Measurements from ENCODE around the gene NR1I2. TPM values are rescaled to one million over a fixed set of nuclear protein-coding genes. Genes with fewer than 3 reads are reported as not detected.

NR1I2 gene
- total and polyA plus RNA-seq, 9 of the 15 experiments (the other 6 are each of a cell fraction or from before 2014, with no cell fraction given), result not detected

- Histone ChIP-seq H3K27ac (ENCODE audit: extremely low read depth, low read depth, low read length) (no peak overlapping the region), H4K20me1 (replicated peaks; ENCODE audit: control insufficient read depth, insufficient read depth, low read length) (no peaks in the 10 kb centered on the region), H3K27me3 (ENCODE audit: control insufficient read depth in 2 of 2, insufficient read depth in 2 of 2, low read length in 2 of 2) (peaks cover 6 to 25% of the 10 kb centered on the region in 2 experiments; a peak in 4 of 5 replicates), H3K36me3 (ENCODE audit: control insufficient read depth, insufficient read depth, low read length) (no peaks in the 10 kb centered on the region), H3K9me1 (ENCODE audit: control insufficient read depth, insufficient read depth, low read length) (no peaks in the 10 kb centered on the region), H3K4me3 (no peak overlapping the region), H3K9ac (ENCODE audit: insufficient read depth in 1 of 2, low read depth in 2 of 2, low read length in 2 of 2) (no peak overlapping the region), H3K9me3 (replicated peaks; ENCODE audit: control insufficient read depth, insufficient read depth, low read depth, low read length) (no peaks in the 10 kb centered on the region), H3K79me2 (ENCODE audit: control insufficient read depth, insufficient read depth, low read length) (no peaks in the 10 kb centered on the region), H3K4me1 (replicated peaks in 1 of 2; ENCODE audit: control insufficient read depth in 2 of 2, insufficient read depth in 2 of 2, low read length in 2 of 2) (no peaks in the 10 kb centered on the region), H3K4me2 (ENCODE audit: insufficient read depth, low read length) (no peak overlapping the region), H2AFZ (ENCODE audit: low read depth, low read length) (no peak overlapping the region)
- intact Hi-C loops (cut with micrococcal nuclease) (loop anchor here (10.0 kb wide), 1 partner anchor 63 kb away; no protein-coding TSS in a partner anchor), in situ Hi-C loops (cut with MboI) (no loop called here)
- no peak; the same call in 2 of the 3 replicates for ATAC-seq
- no peak for TF ChIP-seq GTF2E2 (tag; IDR thresholded peaks at IDR 0.05)
- TF ChIP-seq KLF13 (tag; IDR thresholded peaks at IDR 0.05; ENCODE audit: borderline replicate concordance, low read depth), result no peak
- no peak for TF ChIP-seq TAF15 (IDR thresholded peaks at IDR 0.05; ENCODE audit: low read depth, low read length)
- TF ChIP-seq HNRNPUL1 (IDR thresholded peaks at IDR 0.05; ENCODE audit: low read length), result no peak
- no peak for TF ChIP-seq TCF7 (IDR thresholded peaks at IDR 0.05; ENCODE audit: borderline replicate concordance)
- no peak for TF ChIP-seq CHCHD3 (CRISPR knock-in tag; IDR thresholded peaks at IDR 0.05)
- no peak for TF ChIP-seq ZNF518B (CRISPR knock-in tag; IDR thresholded peaks at IDR 0.05)
- no peak for TF ChIP-seq TCF3 (CRISPR knock-in tag; IDR thresholded peaks at IDR 0.05)
- no peak for TF ChIP-seq ZBED1 (IDR thresholded peaks at IDR 0.05)
- ChIA-PET CTCF (ENCODE audit: low intra/inter-chr PET ratio) (interaction anchor here (0.5 kb wide), 1 partner anchor 773 kb away, joined by 3 read pairs; no protein-coding TSS in a partner anchor), POLR2A (interaction anchor here (0.5 kb wide), 1 partner anchor 217 kb away, joined by 4 read pairs; no protein-coding TSS in a partner anchor)
- 11% methylated on average over 13 of the region's 13 CpGs for WGBS (ENCODE audit: insufficient coverage, low coverage, missing lambda C conversion rate)
- FAIRE-seq, result no peak
- BruUV-seq (replicated peaks), result no TSS peak
- DNase-seq (ENCODE audit: extremely low read depth in 1 of 4, low spot score in 3 of 4), result no peak
These were observed 35.9 kb downstream of the NR1I2 start for GRCh38 chr3:119817583-119818363.

Measured in K562 (cell line).